HepG2 (cell line): Measurements from ENCODE around the gene ZNF653. TPM values are rescaled to one million over a fixed set of nuclear protein-coding genes. Genes with fewer than 3 reads are reported as not detected.

Experiments
- ATAC-seq: fragments of 200-7000 bp; cut with Tn5 transposase; 3 replicates; pipeline ENCODE4 v1.9.1; 2020; ENCODE audit warnings: mild to moderate bottlenecking, moderate library complexity
- BruUV-seq: library from RNA; stranded (reverse); fragments of 400-500 nt; replicated peaks from 2 replicates; lab custom pipeline; 2021; lab: Mats Ljungman, UMichigan
- CTCF ChIA-PET: fragments of 300-600 bp; formaldehyde crosslinking; extraction: SDS; loops from one replicate; lab custom pipeline; 2021; ENCODE audit warnings: low total read pairs, inconsistent platforms, low intra/inter-chr PET ratio; lab: Yijun Ruan, JAX
- POLR2A ChIA-PET: fragments of 350-600 bp; sonication (Branson Sonifier 250); formaldehyde crosslinking; loops from one replicate; lab custom pipeline; 2020; ENCODE audit warnings: antibody characterized with exemption, inconsistent platforms; lab: Yijun Ruan, JAX
- DNase-seq: peaks from one replicate; pipeline ENCODE4 v3.0.0-alpha.2; 2015; ENCODE audit warnings: low spot score
- FAIRE-seq: peaks from 3 replicates; lab custom pipeline; 2011; peaks lifted over from hg19 to GRCh38; lab: Jason Lieb, UNC
- H2AFZ ChIP-seq: one replicate; pipeline ENCODE4 v1.6.1; 2011; ENCODE audit warnings: low read length, inconsistent platforms
- H3K27ac ChIP-seq: fragments of 300-600 bp; 3 replicates; pipeline ENCODE4 v1.8.0; 2011; ENCODE audit warnings: mixed run types, mild to moderate bottlenecking, mixed read lengths, low read length, inconsistent platforms; ENCODE audit not compliant: insufficient read depth; ENCODE audit errors: extremely low read length
- H3K27me3 ChIP-seq, 2 experiments: fragments of 200-600 bp in 1 of 2; 2 replicates in 1 of 2; 3 replicates in 1 of 2; pipeline versions ENCODE4 v1.6.0 to v1.8.0; 2011; ENCODE audit warnings: low read length in 2 of 2, mild to moderate bottlenecking in 2 of 2, moderate library complexity in 2 of 2, inconsistent platforms in 1 of 2; ENCODE audit not compliant: insufficient read depth in 2 of 2, control insufficient read depth in 1 of 2
- H3K36me3 ChIP-seq, 2 experiments: fragments of 200-600 bp in 1 of 2; replicated peaks in 1 of 2; 2 replicates in 1 of 2; 3 replicates in 1 of 2; pipeline versions ENCODE4 v1.5.1 to v1.8.0; 2011; ENCODE audit warnings: low read length in 2 of 2, inconsistent platforms in 1 of 2; ENCODE audit not compliant: insufficient read depth in 2 of 2, control insufficient read depth in 1 of 2
- H3K4me1 ChIP-seq: 2 replicates; pipeline ENCODE4 v1.5.1; 2012; ENCODE audit warnings: low read length, inconsistent platforms; ENCODE audit not compliant: insufficient read depth
- H3K4me2 ChIP-seq: 2 replicates; pipeline ENCODE4 v1.6.0; 2011; ENCODE audit warnings: low read depth, low read length, inconsistent platforms
- H3K4me3 ChIP-seq, 3 experiments: fragments of 200-600 bp in 1 of 3; sonication (generic), shearing (Covaris generic) in 1 of 3; replicated peaks in 1 of 3; 2 replicates each; pipeline ENCODE4 v1.5.1; 2011 to 2016; ENCODE audit warnings: low read length in 3 of 3, inconsistent platforms in 2 of 3, low read depth in 2 of 3, mild to moderate bottlenecking in 2 of 3, control low read depth in 1 of 3, mixed read lengths in 1 of 3; ENCODE audit not compliant: insufficient read depth in 1 of 3
- H3K79me2 ChIP-seq: one replicate; pipeline ENCODE4 v1.6.1; 2011; ENCODE audit warnings: low read length, inconsistent platforms; ENCODE audit not compliant: insufficient read depth
- H3K9ac ChIP-seq: 2 replicates; pipeline ENCODE4 v1.6.0; 2011; ENCODE audit warnings: mild to moderate bottlenecking, low read depth, low read length, inconsistent platforms; ENCODE audit not compliant: insufficient read depth
- H3K9me3 ChIP-seq: 2 replicates; pipeline ENCODE4 v1.5.1; 2012; ENCODE audit warnings: mild to moderate bottlenecking, low read length
- H4K20me1 ChIP-seq: 2 replicates; pipeline ENCODE4 v1.6.0; 2011; ENCODE audit warnings: inconsistent platforms, mild to moderate bottlenecking, low read length, moderate library complexity; ENCODE audit not compliant: insufficient read depth
- AKAP8 ChIP-seq: sonication (generic); formaldehyde crosslinking; IDR thresholded peaks from 2 replicates; pipeline ENCODE4 v1.5.1; 2020; ENCODE audit warnings: mild to moderate bottlenecking, missing genetic modification reagents
- KDM6A ChIP-seq: IDR thresholded peaks from 2 replicates; pipeline ENCODE4 v1.6.1; 2016; ENCODE audit warnings: low read depth
- LCORL ChIP-seq, 2 experiments: fragments of 450-650 bp in 1 of 2; sonication (generic) in 1 of 2; formaldehyde crosslinking in 1 of 2; IDR thresholded peaks; 2 replicates each; pipeline versions ENCODE4 v1.5.0 to v1.6.1; 2017 to 2020; ENCODE audit warnings: antibody characterized with exemption in 1 of 2, missing genetic modification reagents in 1 of 2
- NCOA2 ChIP-seq: sonication (generic); formaldehyde crosslinking; IDR thresholded peaks from 2 replicates; pipeline ENCODE4 v1.8.0; 2022; ENCODE audit warnings: inconsistent platforms
- ZFAT ChIP-seq: sonication (generic); formaldehyde crosslinking; conservative IDR thresholded peaks from 2 replicates; pipeline ENCODE4 v1.8.1; 2023; ENCODE audit warnings: missing genetic modification reagents, inconsistent platforms
- ZNF160 ChIP-seq: sonication (generic); formaldehyde crosslinking; IDR thresholded peaks from 2 replicates; pipeline ENCODE4 v1.8.0; 2022; ENCODE audit warnings: mild to moderate bottlenecking, inconsistent platforms, missing genetic modification reagents
- ZNF225 ChIP-seq: sonication (generic); formaldehyde crosslinking; IDR thresholded peaks from 2 replicates; pipeline ENCODE4 v1.4.0; 2020; ENCODE audit warnings: mild to moderate bottlenecking, missing genetic modification reagents
- ZNF383 ChIP-seq: sonication (generic); formaldehyde crosslinking; IDR thresholded peaks from 2 replicates; pipeline ENCODE4 v1.4.0; 2020; ENCODE audit warnings: missing genetic modification reagents, mild to moderate bottlenecking, borderline replicate concordance
- ZNF451 ChIP-seq: sonication (generic); formaldehyde crosslinking; IDR thresholded peaks from 2 replicates; pipeline ENCODE4 v1.5.0; 2020; ENCODE audit warnings: mild to moderate bottlenecking, missing genetic modification reagents
- ZNF496 ChIP-seq: sonication (generic); formaldehyde crosslinking; IDR thresholded peaks from 2 replicates; pipeline ENCODE4 v1.8.1; 2023; ENCODE audit warnings: mild to moderate bottlenecking, moderate library complexity, missing genetic modification reagents; ENCODE audit not compliant: insufficient replicate concordance
- ZNF564 ChIP-seq: sonication (generic); formaldehyde crosslinking; IDR thresholded peaks from 2 replicates; pipeline ENCODE4 v1.8.1; 2023; ENCODE audit warnings: mild to moderate bottlenecking, missing genetic modification reagents
- ZNF724P ChIP-seq: sonication (generic); formaldehyde crosslinking; IDR thresholded peaks from 2 replicates; pipeline ENCODE4 v1.8.0; 2022; ENCODE audit warnings: missing genetic modification reagents, borderline replicate concordance
- ZNF782 ChIP-seq: sonication (generic); formaldehyde crosslinking; IDR thresholded peaks from 2 replicates; pipeline ENCODE4 v1.4.0; 2020; ENCODE audit warnings: missing genetic modification reagents, mild to moderate bottlenecking, borderline replicate concordance
- WGBS: methylation state at CpG from one replicate; pipeline ENCODE4 v1.1.6; 2017; ENCODE audit warnings: low lambda C conversion rate; 5-methylcytosine and 5-hydroxymethylcytosine counted together
- in situ Hi-C: cut with HindIII; loops from 2 replicates; pipeline ENCODE4 v1.10.0; 2017; ENCODE audit warnings: low pct_unique_long_range_greater_than_20kb; ENCODE audit not compliant: extremely low pct_ligation_motif_present
- intact Hi-C: fragments of 100-400 bp; cut with micrococcal nuclease; formaldehyde crosslinking; loops from one replicate; pipeline ENCODE4 v1.10.0; 2022; ENCODE audit not compliant: unreplicated experiment
- polyA plus RNA-seq, 8 experiments: library from polyadenylated mRNA; depleted of rRNA in 3 of 8; stranded (reverse) in 7 of 8; unstranded in 1 of 8; fragments of >200 nt; fragmentation: Illumina TruSeq in 4 of 8; extraction: Trizol in 4 of 8; gene quantifications; 2 replicates each; pipeline versions ENCODE4 v1.2.1 to v1.2.3, GENCODE V29; 2011 to 2016; ENCODE audit warnings: low read depth in 4 of 8, missing spikeins in 1 of 8, mixed read lengths in 1 of 8; ENCODE audit not compliant: insufficient read depth in 1 of 8
- total RNA-seq, 5 experiments: library from RNA; depleted of rRNA; stranded (reverse); fragments of >200 nt; fragmentation: Illumina TruSeq; extraction: Trizol; gene quantifications; 2 replicates each; pipeline ENCODE4 v1.2.3, GENCODE V29; 2016; ENCODE audit warnings: low read depth in 1 of 5
- TF ChIP-seq, protein P1 (sequence below): sonication (generic); formaldehyde crosslinking; IDR thresholded peaks from 2 replicates; pipeline ENCODE4 v1.4.0; 2020; ENCODE audit warnings: missing genetic modification reagents; ENCODE audit errors: not compliant biosample characterization
- TF ChIP-seq, protein P2 (sequence below): sonication (generic); formaldehyde crosslinking; conservative IDR thresholded peaks from 2 replicates; pipeline ENCODE4 v1.4.0; 2020; ENCODE audit warnings: missing genetic modification reagents
- TF ChIP-seq, protein P3 (sequence below): sonication (generic); formaldehyde crosslinking; IDR thresholded peaks from 2 replicates; pipeline ENCODE4 v1.4.0; 2020; ENCODE audit warnings: missing genetic modification reagents, borderline replicate concordance
- TF ChIP-seq, protein P4 (sequence below): sonication (generic); formaldehyde crosslinking; IDR thresholded peaks from 2 replicates; pipeline ENCODE4 v1.5.1; 2020; ENCODE audit warnings: mild to moderate bottlenecking, missing genetic modification reagents, moderate library complexity

The ZNF653 gene
- total and polyA plus RNA-seq, 2 of the 13 experiments (the other 11 are each of a cell fraction or from before 2014, with no cell fraction given): 4.7 to 7.1 TPM

DNA sequence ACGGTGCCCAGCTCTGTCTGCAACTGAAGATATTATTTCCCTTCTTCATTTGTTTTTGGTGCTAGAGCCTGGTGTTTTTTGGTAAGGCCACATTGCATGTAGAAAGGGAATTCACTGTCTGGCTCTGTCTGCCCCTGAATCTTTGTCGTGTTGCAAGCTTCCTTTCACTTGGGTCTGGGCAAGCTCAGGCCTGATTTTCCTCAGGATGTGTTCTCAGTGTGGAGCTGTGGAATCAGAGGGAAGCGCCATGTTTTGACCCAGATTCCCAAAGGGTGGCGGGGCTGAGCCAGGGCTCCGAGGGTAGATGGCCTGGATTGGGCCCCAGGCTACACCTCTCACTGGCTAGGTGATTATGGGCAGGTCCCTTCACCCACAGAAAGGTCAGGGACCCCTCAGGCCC lies 61.6 kb downstream of the ZNF653 start:
- intact Hi-C loops (loop anchor here (10.0 kb wide), 1 partner anchor 149 kb away; the partner anchor contains the start of gene TSPAN16), in situ Hi-C loops (no loop called here)
- no peak overlapping the region for H3K4me2 ChIP-seq
- no peaks in the 10 kb centered on the region for H3K4me1 ChIP-seq
- POLR2A ChIA-PET: interaction anchor here (3.2 kb wide), 1 partner anchor 69 kb away, joined by 10 read pairs; the partner anchor contains the start of gene SWSAP1
- H3K79me2 ChIP-seq: no peaks in the 10 kb centered on the region
- H4K20me1 ChIP-seq: peaks cover 8% of the 10 kb centered on the region; the same call in 1 of the 2 replicates
- FAIRE-seq (no peak), ATAC-seq (no peak), DNase-seq (no peak)
- H3K9me3 ChIP-seq: no peaks in the 10 kb centered on the region
- CTCF ChIA-PET: interaction anchor here (1.1 kb wide), 1 partner anchor 151 kb away, joined by 3 read pairs; no protein-coding TSS in a partner anchor
- H2AFZ ChIP-seq: no peak overlapping the region
- 94% methylated on average over 4 of the region's 5 CpGs for WGBS
- no TSS peak for BruUV-seq
- H3K27ac ChIP-seq: no peak overlapping the region
- H3K27me3 ChIP-seq: no peaks in the 10 kb centered on the region
- no peak overlapping the region for H3K4me3 ChIP-seq
- no peak overlapping the region for H3K9ac ChIP-seq
- peaks cover 25 to 58% of the 10 kb centered on the region in 2 experiments for H3K36me3 ChIP-seq
- no peak for TF ChIP-seq ZNF160 (CRISPR knock-in tag)
- TF ChIP-seq, protein P1, sequence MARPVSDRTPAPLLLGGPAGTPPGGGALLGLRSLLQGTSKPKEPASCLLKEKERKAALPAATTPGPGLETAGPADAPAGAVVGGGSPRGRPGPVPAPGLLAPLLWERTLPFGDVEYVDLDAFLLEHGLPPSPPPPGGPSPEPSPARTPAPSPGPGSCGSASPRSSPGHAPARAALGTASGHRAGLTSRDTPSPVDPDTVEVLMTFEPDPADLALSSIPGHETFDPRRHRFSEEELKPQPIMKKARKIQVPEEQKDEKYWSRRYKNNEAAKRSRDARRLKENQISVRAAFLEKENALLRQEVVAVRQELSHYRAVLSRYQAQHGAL: no peak
- TF ChIP-seq, protein P2, sequence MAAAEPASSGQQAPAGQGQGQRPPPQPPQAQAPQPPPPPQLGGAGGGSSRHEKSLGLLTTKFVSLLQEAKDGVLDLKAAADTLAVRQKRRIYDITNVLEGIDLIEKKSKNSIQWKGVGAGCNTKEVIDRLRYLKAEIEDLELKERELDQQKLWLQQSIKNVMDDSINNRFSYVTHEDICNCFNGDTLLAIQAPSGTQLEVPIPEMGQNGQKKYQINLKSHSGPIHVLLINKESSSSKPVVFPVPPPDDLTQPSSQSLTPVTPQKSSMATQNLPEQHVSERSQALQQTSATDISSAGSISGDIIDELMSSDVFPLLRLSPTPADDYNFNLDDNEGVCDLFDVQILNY (CRISPR knock-in tag): no peak
- TF ChIP-seq, protein P3, sequence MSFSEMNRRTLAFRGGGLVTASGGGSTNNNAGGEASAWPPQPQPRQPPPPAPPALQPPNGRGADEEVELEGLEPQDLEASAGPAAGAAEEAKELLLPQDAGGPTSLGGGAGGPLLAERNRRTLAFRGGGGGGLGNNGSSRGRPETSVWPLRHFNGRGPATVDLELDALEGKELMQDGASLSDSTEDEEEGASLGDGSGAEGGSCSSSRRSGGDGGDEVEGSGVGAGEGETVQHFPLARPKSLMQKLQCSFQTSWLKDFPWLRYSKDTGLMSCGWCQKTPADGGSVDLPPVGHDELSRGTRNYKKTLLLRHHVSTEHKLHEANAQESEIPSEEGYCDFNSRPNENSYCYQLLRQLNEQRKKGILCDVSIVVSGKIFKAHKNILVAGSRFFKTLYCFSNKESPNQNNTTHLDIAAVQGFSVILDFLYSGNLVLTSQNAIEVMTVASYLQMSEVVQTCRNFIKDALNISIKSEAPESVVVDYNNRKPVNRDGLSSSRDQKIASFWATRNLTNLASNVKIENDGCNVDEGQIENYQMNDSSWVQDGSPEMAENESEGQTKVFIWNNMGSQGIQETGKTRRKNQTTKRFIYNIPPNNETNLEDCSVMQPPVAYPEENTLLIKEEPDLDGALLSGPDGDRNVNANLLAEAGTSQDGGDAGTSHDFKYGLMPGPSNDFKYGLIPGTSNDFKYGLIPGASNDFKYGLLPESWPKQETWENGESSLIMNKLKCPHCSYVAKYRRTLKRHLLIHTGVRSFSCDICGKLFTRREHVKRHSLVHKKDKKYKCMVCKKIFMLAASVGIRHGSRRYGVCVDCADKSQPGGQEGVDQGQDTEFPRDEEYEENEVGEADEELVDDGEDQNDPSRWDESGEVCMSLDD (CRISPR knock-in tag): no peak
- TF ChIP-seq ZNF383: no peak
- TF ChIP-seq AKAP8 (CRISPR knock-in tag): no peak
- no peak for TF ChIP-seq ZNF451 (CRISPR knock-in tag)
- TF ChIP-seq ZNF496 (CRISPR knock-in tag): no peak
- TF ChIP-seq NCOA2 (CRISPR knock-in tag): no peak
- TF ChIP-seq KDM6A (CRISPR knock-in tag): no peak
- TF ChIP-seq LCORL (IDR thresholded peaks at IDR 0.05): no peak
- TF ChIP-seq LCORL (CRISPR knock-in tag; IDR thresholded peaks at IDR 0.05): no peak
- no peak for TF ChIP-seq ZNF225 (CRISPR knock-in tag)
- no peak for TF ChIP-seq ZNF724P (CRISPR knock-in tag)
- no peak for TF ChIP-seq ZNF564 (CRISPR knock-in tag)
- no peak for TF ChIP-seq ZFAT (CRISPR knock-in tag)
- TF ChIP-seq ZNF782 (CRISPR knock-in tag): no peak
- TF ChIP-seq, protein P4, sequence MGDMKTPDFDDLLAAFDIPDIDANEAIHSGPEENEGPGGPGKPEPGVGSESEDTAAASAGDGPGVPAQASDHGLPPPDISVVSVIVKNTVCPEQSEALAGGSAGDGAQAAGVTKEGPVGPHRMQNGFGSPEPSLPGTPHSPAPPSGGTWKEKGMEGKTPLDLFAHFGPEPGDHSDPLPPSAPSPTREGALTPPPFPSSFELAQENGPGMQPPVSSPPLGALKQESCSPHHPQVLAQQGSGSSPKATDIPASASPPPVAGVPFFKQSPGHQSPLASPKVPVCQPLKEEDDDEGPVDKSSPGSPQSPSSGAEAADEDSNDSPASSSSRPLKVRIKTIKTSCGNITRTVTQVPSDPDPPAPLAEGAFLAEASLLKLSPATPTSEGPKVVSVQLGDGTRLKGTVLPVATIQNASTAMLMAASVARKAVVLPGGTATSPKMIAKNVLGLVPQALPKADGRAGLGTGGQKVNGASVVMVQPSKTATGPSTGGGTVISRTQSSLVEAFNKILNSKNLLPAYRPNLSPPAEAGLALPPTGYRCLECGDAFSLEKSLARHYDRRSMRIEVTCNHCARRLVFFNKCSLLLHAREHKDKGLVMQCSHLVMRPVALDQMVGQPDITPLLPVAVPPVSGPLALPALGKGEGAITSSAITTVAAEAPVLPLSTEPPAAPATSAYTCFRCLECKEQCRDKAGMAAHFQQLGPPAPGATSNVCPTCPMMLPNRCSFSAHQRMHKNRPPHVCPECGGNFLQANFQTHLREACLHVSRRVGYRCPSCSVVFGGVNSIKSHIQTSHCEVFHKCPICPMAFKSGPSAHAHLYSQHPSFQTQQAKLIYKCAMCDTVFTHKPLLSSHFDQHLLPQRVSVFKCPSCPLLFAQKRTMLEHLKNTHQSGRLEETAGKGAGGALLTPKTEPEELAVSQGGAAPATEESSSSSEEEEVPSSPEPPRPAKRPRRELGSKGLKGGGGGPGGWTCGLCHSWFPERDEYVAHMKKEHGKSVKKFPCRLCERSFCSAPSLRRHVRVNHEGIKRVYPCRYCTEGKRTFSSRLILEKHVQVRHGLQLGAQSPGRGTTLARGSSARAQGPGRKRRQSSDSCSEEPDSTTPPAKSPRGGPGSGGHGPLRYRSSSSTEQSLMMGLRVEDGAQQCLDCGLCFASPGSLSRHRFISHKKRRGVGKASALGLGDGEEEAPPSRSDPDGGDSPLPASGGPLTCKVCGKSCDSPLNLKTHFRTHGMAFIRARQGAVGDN (CRISPR knock-in tag): no peak
